Measurements from ENCODE around the gene CALML6.

The CALML6 gene

DNA sequence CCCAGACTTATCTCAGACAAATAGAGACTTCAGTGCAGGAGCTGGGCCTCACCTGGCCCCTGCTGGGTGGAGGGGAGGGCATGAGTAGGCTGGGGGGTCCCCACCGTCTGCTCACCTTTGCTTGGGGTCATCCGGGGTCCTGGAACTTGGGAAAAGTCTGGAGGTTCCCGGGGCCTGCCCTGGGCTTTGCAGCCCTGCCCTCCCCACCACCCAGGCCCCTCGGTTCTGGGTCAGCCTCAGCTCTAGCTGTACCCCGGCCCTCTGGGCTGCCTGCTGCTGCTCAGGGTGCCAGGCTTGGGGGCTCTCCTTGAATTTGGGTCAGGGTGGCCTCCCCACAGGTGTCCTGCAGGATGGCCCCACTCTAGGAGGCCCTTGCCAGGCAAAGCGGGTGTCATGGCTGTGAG is 6.4 kb downstream of the CALML6 start:
- H3K4me3 ChIP-seq (ENCODE audit: low read depth, low read length), result no peak overlapping the region
- TF ChIP-seq, protein P1, sequence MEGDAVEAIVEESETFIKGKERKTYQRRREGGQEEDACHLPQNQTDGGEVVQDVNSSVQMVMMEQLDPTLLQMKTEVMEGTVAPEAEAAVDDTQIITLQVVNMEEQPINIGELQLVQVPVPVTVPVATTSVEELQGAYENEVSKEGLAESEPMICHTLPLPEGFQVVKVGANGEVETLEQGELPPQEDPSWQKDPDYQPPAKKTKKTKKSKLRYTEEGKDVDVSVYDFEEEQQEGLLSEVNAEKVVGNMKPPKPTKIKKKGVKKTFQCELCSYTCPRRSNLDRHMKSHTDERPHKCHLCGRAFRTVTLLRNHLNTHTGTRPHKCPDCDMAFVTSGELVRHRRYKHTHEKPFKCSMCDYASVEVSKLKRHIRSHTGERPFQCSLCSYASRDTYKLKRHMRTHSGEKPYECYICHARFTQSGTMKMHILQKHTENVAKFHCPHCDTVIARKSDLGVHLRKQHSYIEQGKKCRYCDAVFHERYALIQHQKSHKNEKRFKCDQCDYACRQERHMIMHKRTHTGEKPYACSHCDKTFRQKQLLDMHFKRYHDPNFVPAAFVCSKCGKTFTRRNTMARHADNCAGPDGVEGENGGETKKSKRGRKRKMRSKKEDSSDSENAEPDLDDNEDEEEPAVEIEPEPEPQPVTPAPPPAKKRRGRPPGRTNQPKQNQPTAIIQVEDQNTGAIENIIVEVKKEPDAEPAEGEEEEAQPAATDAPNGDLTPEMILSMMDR (IDR thresholded peaks at IDR 0.05; ENCODE audit: control insufficient read depth, extremely low read depth, insufficient read depth), result no peak
- DNase-seq (ENCODE audit: low read depth), result no peak

DNA sequence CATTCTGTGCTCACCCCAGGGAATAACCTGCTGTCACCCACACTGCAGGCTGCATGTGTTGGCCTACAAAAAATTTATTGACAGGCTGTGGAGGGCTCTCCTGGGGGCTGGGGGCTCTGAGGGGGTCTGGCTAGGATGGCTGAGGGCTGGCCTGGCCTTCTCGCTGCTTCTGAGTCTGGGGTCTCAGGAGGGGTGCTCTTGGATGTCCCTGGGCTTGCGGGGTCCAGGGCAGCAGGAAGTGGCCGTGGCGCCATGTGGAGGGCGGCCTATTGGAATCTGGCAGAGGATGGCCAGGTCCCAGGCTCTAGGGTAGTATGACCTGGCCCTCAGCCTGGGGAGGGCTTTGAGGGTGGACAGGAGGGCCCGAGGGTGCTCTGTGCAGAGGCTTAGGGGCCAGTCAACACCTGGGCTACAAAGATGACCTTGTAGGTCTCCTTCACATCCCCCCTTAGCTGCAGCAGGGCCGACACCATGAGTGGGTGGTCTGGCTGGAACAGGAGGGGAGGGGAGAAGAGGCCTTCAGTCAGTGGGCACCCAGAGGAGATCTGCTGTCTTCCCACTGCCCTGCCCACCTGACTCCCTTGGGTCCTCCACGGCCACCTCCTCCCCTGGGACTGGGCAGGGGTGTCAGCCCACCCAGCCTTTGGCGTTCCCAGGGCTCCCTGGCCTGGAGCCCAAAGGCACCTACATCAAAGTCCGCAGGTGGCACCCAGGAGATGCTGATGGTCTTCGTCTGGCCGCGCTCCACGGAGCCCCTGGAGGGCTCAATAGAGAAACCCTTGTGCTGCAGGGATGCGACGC is 7.0 kb downstream of the CALML6 start:
- H3K4me3 ChIP-seq (ENCODE audit: low read depth, low read length), result no peak overlapping the region
- DNase-seq (ENCODE audit: low read depth), result no peak
- TF ChIP-seq, protein P1 (IDR thresholded peaks at IDR 0.05; ENCODE audit: control insufficient read depth, extremely low read depth, insufficient read depth), result no peak

DNA sequence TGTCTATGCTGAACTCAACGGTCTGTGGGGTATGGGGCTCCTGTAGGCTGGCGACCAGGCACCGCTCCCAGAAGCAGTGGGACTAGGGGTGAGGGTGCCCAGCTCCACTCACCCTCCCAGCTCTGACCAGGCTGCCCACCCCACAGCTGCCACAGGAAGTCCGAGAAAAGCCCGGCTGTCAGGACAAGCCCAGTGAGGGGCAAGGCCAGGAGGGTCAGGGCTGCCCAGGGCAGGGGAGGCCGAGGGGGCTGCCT is 7.6 kb downstream of the CALML6 start:
- TF ChIP-seq, protein P1 (IDR thresholded peaks at IDR 0.05; ENCODE audit: control insufficient read depth, extremely low read depth, insufficient read depth), result no peak
- H3K4me3 ChIP-seq (ENCODE audit: low read depth, low read length), result no peak overlapping the region
- no peak for DNase-seq (ENCODE audit: low read depth)

DNA sequence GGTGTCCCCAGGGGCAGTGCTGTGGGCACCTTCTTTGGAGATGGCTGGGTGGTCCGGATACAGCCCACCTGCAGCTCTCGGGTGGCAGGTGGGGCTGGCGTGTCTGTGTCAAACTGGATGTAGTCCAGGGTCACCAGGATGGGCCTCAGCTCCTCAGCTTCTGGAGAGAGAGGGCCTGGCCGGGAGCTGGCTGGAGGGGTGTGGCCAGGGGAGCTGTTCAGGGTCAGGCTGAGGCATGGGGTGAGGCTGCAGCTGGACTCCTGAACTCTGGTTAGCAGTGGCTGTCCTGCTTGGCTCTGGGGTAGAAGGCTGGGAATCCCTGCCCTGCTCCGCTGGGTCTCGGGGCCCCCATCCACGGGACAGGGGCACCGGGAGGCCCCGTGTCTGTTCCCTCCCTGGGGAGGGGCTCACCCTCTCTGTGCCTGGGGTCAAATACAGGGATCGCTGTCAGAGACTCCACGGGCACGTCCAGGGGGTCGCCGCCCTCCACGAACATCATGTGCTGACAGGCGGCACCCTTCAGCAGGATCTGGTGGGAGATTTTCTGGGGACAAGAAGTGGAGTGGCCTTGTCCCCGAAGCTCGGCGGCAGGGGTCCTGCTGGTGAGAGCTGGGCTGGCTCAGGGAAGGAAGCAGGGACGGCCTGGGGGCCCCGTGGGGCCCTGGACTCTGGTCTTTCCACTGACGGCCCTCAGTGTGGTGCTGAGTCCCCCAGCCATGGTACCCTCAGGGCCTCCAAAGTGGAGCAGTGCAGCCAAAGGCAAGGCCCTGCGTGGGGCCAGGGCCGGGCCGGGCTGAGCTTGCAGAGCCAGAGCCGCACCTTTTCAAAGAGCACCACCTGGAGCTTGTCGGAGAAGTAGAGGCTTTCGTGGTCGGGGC is 8.1 kb downstream of the CALML6 start:
- H3K4me3 ChIP-seq (ENCODE audit: low read depth, low read length), result no peak overlapping the region
- TF ChIP-seq, protein P1 (IDR thresholded peaks at IDR 0.05; ENCODE audit: control insufficient read depth, extremely low read depth, insufficient read depth), result no peak
- DNase-seq (ENCODE audit: low read depth), result no peak

DNA sequence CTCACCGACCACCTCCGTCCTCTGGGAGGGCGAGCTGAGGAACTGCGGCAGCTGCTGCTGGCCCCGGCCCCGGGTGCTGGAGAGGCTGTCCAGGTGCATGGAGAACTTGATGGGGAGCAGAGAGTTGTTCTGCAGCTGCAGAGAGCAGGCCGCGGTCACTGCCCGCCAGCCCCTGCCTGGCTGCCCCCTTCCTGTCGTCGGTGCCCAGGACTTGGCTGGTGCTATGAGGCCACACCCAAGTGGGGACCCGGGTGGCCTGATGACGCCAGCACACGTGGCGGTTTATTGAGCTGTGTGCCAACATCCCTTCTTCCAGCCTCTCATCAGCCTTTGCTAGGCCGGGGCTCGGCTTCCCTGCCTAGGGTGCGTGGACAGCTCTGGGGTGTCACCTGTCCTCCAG is 9.3 kb downstream of the CALML6 start:
- no peak for DNase-seq (ENCODE audit: low read depth)
- no peak overlapping the region for H3K4me3 ChIP-seq (ENCODE audit: low read depth, low read length)
- TF ChIP-seq, protein P1 (IDR thresholded peaks at IDR 0.05; ENCODE audit: control insufficient read depth, extremely low read depth, insufficient read depth), result no peak

DNA sequence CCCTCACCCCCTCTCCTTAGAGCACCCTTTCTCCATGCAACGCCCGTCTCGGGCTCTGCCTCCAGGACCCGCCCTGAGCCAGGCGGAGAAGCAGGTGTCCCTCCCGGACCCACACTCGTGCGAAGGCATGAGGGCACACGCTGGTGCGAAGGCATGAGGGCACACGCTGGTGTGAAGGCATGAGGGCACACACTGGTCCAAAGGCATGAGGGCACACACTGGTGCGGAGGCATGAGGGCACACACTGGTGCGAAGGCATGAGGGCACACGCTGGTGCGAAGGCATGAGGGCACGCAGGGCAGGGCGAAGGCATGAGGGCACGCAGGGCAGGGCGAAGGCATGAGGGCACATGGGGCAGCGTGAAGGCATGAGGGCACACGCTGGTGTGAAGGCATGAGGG is 9.8 kb downstream of the CALML6 start:
- TF ChIP-seq, protein P1 (IDR thresholded peaks at IDR 0.05; ENCODE audit: control insufficient read depth, extremely low read depth, insufficient read depth), result no peak
- no peak overlapping the region for H3K4me3 ChIP-seq (ENCODE audit: low read depth, low read length)
- DNase-seq (ENCODE audit: low read depth), result no peak
